NCI-H1048 (cell line): Measurements from ENCODE around the gene MAGEB18.

Source experiments
- DNase-seq: peaks from one replicate; lab custom pipeline; 2025; lab: John Stamatoyannopoulos, UW

Gene MAGEB18

DNA sequence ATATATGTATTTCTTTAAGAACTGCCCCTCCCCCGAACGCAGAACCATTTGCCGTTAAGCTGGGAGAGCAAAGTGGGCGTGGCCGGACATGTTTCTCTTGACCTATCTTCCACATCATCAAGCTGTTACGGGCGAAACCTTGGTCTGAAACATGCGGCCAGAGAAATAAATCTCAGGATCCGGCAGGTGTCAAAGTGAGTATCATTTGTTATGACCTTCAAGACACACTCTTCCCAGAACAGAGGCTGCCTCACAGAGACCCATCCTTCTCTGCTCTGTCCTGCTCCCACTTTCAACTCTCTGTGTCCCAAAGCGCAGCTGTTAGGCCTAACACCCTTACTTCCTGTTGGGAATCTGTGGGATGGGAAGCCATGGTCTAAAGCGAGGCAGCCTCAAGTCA lies at the start of gene MAGEB18:
Gene MAGEB18 (plus strand): TSS at position 70 of the 400 bp plus-strand sequence. CDS start 643 bp downstream, outside the sequence.
- DNase-seq = no peak

DNA sequence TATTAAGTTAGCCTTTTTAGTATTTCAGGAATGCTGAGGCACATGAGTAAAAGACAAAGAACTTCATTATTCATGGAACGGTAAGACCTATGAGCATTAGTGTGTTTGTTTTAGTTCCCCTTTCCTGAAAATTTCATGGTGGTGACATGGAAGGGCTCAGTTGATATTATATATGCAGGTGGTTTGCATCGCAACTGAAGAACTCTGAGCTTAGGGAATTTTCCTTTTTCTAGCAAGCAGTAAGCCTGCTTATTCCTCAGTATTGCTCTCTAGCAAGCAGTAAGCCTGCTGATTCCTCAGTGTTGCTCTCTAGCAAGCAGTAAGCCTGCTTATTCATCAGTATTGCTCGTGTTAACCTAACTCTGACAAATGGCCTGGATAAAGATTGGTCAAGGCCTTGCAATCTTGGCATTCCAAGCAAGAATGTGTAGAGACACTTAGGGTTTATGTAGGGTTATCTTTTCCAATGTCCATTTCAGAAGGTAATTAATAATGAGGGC lies 37.7 kb upstream of the MAGEB18 start:
- no peak for DNase-seq

DNA sequence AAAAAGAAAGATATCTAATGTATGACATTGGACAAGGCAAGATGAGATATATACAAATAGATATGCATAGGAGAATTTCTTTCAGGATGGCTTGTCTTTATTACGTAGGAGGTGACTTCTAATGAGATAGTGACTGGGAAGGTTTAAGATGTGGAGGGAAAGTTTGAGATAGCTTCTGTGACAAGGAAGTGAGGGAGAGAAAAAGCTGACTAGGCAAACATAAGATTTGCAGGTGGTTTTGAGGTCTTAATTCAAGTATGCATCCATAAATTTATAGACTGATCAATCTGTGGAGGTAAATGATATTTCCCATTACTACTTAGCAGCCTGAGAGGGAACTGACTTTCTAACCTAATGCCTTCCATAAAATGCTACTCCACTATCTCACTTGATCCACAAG lies 29.0 kb upstream of the MAGEB18 start:
- no peak for DNase-seq

DNA sequence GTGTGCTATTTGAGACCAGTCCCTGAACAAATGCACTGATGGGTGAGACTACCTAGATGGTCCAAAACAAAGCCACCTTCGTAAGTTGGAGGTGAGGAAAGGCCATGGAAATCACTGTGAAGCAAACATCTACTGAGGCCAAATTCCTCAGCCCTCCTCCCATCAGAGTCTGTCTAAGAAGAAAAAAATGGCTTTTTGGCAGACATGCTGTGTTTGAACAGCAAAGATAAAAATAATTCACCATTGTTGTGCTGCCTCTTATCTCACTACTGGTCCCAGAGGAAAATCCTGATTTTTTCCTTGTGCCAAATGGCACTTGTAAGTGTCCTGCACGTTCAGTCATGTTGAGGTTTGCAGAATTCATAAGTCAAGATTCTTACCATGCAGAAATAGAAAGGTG lies 7.9 kb downstream of the MAGEB18 start:
- DNase-seq = no peak

DNA sequence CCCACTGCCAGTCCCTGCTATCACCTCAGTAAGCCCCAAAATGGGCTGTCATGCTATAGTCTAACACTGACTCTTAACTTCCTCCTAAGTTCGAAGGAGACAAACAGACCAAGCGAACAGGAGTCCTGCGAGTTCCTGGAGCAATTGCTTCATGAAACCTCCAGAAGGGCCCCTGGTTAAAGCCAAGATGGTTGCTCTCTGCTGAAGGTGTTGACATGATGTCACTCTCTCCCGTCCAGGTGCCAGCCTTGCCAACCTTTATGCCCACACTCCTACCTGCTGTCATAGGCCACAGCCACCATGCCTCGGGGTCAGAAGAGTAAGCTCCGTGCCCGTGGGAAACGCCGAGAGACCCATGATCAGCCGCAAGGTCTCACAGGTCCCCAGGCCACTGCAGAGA lies 22.2 kb downstream of the MAGEB18 start, which contains the start of gene MAGEB6B:
Gene MAGEB6B (plus strand): TSS at position 301 of the 400 bp plus-strand sequence. CDS start 0 bp downstream, at position 301.
- no peak for DNase-seq
